ENCODE results near the gene LCN9. TPM values are rescaled to one million over a fixed set of nuclear protein-coding genes. Genes with fewer than 3 reads are reported as not detected.

Gene LCN9
- total and polyA plus RNA-seq, 9 of the 15 experiments (the other 6 are each of a cell fraction or from before 2014, with no cell fraction given), result not detected

DNA sequence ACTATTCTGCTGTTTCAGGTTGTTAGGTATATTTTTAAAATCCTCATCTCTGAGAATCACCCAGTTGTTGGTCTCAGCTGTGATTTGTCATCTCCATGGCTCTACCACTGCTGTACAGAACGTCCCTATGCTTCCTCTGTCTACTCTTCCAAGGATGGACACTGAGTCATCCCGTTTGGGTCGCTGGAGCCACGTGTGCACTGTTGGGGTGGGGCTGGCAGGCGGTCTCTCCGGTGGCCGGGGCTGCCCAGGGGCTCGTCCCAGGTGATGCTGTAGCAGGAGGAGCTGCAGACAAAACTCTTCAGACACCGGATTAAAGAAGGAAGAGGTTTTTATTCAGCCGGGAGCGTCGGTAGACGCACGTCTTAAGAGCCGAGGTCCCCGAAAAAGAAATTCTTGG, 16.9 kb downstream of the LCN9 start:
- Histone ChIP-seq H3K9ac (ENCODE audit: insufficient read depth in 1 of 2, low read depth in 2 of 2, low read length in 2 of 2) (no peak overlapping the region), H3K9me3 (replicated peaks; ENCODE audit: control insufficient read depth, insufficient read depth, low read depth, low read length) (no peaks in the 10 kb centered on the region), H3K27me3 (ENCODE audit: control insufficient read depth in 2 of 2, insufficient read depth in 2 of 2, low read length in 2 of 2) (peaks cover 23 to 61% of the 10 kb centered on the region in 2 experiments), H3K4me2 (ENCODE audit: insufficient read depth, low read length) (no peak overlapping the region), H3K79me2 (ENCODE audit: control insufficient read depth, insufficient read depth, low read length) (no peaks in the 10 kb centered on the region), H2AFZ (ENCODE audit: low read depth, low read length) (no peak overlapping the region), H3K36me3 (ENCODE audit: control insufficient read depth, insufficient read depth, low read length) (no peaks in the 10 kb centered on the region), H4K20me1 (replicated peaks; ENCODE audit: control insufficient read depth, insufficient read depth, low read length) (peaks cover 4% of the 10 kb centered on the region; the same call in 1 of the 2 replicates), H3K4me3 (no peak overlapping the region), H3K4me1 (replicated peaks in 1 of 2; ENCODE audit: control insufficient read depth in 2 of 2, insufficient read depth in 2 of 2, low read length in 2 of 2) (peaks cover 0 to 7% of the 10 kb centered on the region in 2 experiments; a peak in 3 of 5 replicates), H3K27ac (ENCODE audit: extremely low read depth, low read depth, low read length) (no peak overlapping the region), H3K9me1 (ENCODE audit: control insufficient read depth, insufficient read depth, low read length) (peaks cover 3% of the 10 kb centered on the region)
- in situ Hi-C loops (cut with MboI) (no loop called here), intact Hi-C loops (cut with micrococcal nuclease) (loop anchor here (10.0 kb wide), 1 partner anchor 75 kb away; no protein-coding TSS in a partner anchor)
- 2% methylated on average over 16 of the region's 16 CpGs for WGBS (ENCODE audit: insufficient coverage, low coverage, missing lambda C conversion rate)
- ChIA-PET CTCF (ENCODE audit: low intra/inter-chr PET ratio) (no interaction called here), POLR2A (no interaction called here)
- FAIRE-seq (no peak), DNase-seq (ENCODE audit: extremely low read depth in 1 of 4, low spot score in 3 of 4) (no peak), ATAC-seq (no peak)
- no TSS peak for BruUV-seq (replicated peaks)
- TF ChIP-seq ZFP36 (IDR thresholded peaks at IDR 0.05; ENCODE audit: low read depth, low read length, partially characterized antibody) (no peak), SAFB (IDR thresholded peaks at IDR 0.05; ENCODE audit: borderline replicate concordance, low read depth, low read length) (no peak), EGR1 (conservative IDR thresholded peaks at IDR 0.05) (no peak), STAT5B (CRISPR knock-in tag; IDR thresholded peaks at IDR 0.05) (no peak), ZNF589 (CRISPR knock-in tag; IDR thresholded peaks at IDR 0.05; ENCODE audit: low read depth) (no peak), ZNF445 (CRISPR knock-in tag; IDR thresholded peaks at IDR 0.05; ENCODE audit: low read depth) (no peak), ZNF696 (CRISPR knock-in tag; conservative IDR thresholded peaks at IDR 0.05) (no peak), ZNF384 (IDR thresholded peaks at IDR 0.05; ENCODE audit: low read depth, low read length) (no peak), SRSF9 (IDR thresholded peaks at IDR 0.05; ENCODE audit: borderline replicate concordance, low read depth, low read length) (no peak)
- TF ChIP-seq, protein P1, sequence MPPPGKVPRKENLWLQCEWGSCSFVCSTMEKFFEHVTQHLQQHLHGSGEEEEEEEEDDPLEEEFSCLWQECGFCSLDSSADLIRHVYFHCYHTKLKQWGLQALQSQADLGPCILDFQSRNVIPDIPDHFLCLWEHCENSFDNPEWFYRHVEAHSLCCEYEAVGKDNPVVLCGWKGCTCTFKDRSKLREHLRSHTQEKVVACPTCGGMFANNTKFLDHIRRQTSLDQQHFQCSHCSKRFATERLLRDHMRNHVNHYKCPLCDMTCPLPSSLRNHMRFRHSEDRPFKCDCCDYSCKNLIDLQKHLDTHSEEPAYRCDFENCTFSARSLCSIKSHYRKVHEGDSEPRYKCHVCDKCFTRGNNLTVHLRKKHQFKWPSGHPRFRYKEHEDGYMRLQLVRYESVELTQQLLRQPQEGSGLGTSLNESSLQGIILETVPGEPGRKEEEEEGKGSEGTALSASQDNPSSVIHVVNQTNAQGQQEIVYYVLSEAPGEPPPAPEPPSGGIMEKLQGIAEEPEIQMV (tag; conservative IDR thresholded peaks at IDR 0.05; ENCODE audit: low read depth), result no peak
- TF ChIP-seq, protein P2, sequence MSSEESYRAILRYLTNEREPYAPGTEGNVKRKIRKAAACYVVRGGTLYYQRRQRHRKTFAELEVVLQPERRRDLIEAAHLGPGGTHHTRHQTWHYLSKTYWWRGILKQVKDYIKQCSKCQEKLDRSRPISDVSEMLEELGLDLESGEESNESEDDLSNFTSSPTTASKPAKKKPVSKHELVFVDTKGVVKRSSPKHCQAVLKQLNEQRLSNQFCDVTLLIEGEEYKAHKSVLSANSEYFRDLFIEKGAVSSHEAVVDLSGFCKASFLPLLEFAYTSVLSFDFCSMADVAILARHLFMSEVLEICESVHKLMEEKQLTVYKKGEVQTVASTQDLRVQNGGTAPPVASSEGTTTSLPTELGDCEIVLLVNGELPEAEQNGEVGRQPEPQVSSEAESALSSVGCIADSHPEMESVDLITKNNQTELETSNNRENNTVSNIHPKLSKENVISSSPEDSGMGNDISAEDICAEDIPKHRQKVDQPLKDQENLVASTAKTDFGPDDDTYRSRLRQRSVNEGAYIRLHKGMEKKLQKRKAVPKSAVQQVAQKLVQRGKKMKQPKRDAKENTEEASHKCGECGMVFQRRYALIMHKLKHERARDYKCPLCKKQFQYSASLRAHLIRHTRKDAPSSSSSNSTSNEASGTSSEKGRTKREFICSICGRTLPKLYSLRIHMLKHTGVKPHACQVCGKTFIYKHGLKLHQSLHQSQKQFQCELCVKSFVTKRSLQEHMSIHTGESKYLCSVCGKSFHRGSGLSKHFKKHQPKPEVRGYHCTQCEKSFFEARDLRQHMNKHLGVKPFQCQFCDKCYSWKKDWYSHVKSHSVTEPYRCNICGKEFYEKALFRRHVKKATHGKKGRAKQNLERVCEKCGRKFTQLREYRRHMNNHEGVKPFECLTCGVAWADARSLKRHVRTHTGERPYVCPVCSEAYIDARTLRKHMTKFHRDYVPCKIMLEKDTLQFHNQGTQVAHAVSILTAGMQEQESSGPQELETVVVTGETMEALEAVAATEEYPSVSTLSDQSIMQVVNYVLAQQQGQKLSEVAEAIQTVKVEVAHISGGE (CRISPR knock-in tag; IDR thresholded peaks at IDR 0.05), result no peak
- TF ChIP-seq, protein P3, sequence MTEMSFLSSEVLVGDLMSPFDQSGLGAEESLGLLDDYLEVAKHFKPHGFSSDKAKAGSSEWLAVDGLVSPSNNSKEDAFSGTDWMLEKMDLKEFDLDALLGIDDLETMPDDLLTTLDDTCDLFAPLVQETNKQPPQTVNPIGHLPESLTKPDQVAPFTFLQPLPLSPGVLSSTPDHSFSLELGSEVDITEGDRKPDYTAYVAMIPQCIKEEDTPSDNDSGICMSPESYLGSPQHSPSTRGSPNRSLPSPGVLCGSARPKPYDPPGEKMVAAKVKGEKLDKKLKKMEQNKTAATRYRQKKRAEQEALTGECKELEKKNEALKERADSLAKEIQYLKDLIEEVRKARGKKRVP (CRISPR knock-in tag; IDR thresholded peaks at IDR 0.05), result no peak

All from K562 (cell line).